ENCODE measurements around the gene PRKN.
"Not testable (repeated sequence)": the region's sequence is repeated elsewhere in the genome, so short reads cannot be mapped to it uniquely, and the experiment has no call there.

The PRKN gene

DNA sequence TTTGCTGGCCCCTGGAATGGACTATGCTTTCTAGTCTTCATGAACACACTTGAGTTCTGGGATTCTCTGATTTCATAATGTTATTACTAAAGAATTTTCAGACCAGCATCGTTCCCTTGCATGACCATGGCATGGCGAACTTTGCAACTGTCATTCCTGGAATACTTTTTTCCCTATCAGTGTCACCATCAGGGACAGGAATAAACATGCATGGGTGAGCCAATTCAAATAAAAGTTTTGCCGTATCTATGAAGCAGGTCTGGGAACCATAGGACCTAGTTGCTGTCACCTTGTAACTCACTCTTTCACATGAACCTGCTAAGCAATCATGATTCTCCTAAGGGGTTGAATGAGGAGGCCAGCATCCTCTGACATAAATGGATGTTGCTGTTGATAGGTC, 1385.5 kb downstream of the PRKN start:
- Histone ChIP-seq H3K9me3 (ENCODE audit: control insufficient read depth in 1 of 2, low read length in 2 of 2) (no peaks in the 10 kb centered on the region), H3K4me1 (ENCODE audit: control insufficient read depth in 1 of 2, insufficient read depth in 2 of 2, low read length in 2 of 2) (no peaks in the 10 kb centered on the region), H3K36me3 (ENCODE audit: control insufficient read depth in 1 of 2, insufficient read depth in 2 of 2, low read length in 2 of 2) (no peaks in the 10 kb centered on the region), H3K27ac (ENCODE audit: low read length) (no peak overlapping the region), H3K4me3 (ENCODE audit: low read depth in 1 of 2, low read length in 2 of 2) (no peak overlapping the region), H3K27me3 (ENCODE audit: low read depth, low read length) (no peaks in the 10 kb centered on the region)

DNA sequence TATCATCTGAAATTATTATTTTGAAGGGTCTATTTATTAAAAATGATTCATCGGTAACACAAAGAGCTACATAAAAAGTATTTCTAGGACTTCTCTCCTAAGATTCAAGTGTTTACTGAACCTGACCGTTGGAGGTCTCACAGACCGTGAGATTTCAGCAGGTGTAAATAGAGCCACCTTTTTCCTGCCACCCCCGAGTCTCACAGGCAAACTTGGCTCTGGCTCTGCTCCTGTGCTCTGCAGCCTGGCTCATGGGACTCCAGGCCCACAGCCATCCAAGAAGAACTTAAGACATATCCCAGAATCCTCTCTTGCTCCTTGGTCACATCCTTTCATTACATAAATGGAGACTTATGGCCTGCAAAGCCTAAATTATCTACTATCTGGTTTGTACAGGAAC, 1385.9 kb downstream of the PRKN start:
- Histone ChIP-seq H3K27me3 (ENCODE audit: low read depth, low read length) (no peaks in the 10 kb centered on the region), H3K36me3 (ENCODE audit: control insufficient read depth in 1 of 2, insufficient read depth in 2 of 2, low read length in 2 of 2) (no peaks in the 10 kb centered on the region), H3K9me3 (ENCODE audit: control insufficient read depth in 1 of 2, low read length in 2 of 2) (no peaks in the 10 kb centered on the region), H3K4me3 (ENCODE audit: low read depth in 1 of 2, low read length in 2 of 2) (no peak overlapping the region), H3K4me1 (ENCODE audit: control insufficient read depth in 1 of 2, insufficient read depth in 2 of 2, low read length in 2 of 2) (no peaks in the 10 kb centered on the region), H3K27ac (ENCODE audit: low read length) (no peak overlapping the region)

DNA sequence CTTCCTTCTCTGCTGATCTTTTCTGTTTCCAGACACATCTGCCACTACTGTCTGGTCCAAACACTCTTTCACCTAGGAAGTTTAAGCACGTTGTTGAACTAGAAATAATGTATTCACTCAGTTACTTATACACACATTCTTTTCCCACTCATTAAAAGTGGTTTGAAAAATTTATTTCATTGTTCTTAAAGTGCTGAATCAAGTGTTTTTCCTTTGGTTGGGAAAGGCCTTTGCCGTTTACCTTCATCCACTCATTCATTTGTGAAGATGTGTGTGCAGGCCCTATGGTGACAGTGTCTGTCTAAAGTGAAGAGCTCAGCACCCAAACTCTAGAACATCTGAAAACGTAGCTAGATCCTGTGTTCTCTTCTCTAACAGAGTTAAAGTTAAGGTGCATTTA, 1389.6 kb downstream of the PRKN start:
- Histone ChIP-seq H3K36me3 (ENCODE audit: control insufficient read depth in 1 of 2, insufficient read depth in 2 of 2, low read length in 2 of 2) (no peaks in the 10 kb centered on the region), H3K4me3 (ENCODE audit: low read depth in 1 of 2, low read length in 2 of 2) (no peak overlapping the region), H3K4me1 (ENCODE audit: control insufficient read depth in 1 of 2, insufficient read depth in 2 of 2, low read length in 2 of 2) (no peaks in the 10 kb centered on the region), H3K27me3 (ENCODE audit: low read depth, low read length) (no peaks in the 10 kb centered on the region), H3K9me3 (ENCODE audit: control insufficient read depth in 1 of 2, low read length in 2 of 2) (no peaks in the 10 kb centered on the region), H3K27ac (ENCODE audit: low read length) (no peak overlapping the region)

DNA sequence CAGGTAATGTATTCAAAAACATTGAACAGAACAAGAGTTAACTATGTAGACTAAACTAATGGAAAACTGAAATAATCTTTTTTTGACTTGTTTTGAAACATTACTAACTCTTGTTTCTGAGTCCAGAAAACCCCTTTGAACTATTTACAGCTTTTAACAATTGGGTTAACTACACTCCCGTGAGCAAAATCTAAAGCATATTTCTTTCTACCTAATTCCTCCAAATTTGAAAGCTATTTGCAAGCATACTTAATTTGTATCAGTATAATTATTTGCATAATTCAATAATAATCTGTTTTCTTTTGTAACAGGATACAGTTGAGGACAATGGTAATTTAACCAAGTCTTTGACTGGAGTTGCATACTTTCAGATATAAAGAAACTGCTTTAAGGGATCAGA, 1391.1 kb downstream of the PRKN start:
- H3K4me1 ChIP-seq (ENCODE audit: control insufficient read depth in 1 of 2, insufficient read depth in 2 of 2, low read length in 2 of 2): no peaks in the 10 kb centered on the region
- no peak overlapping the region for H3K27ac ChIP-seq (ENCODE audit: low read length)
- H3K4me3 ChIP-seq (ENCODE audit: low read depth in 1 of 2, low read length in 2 of 2): no peak overlapping the region
- no peaks in the 10 kb centered on the region for H3K27me3 ChIP-seq (ENCODE audit: low read depth, low read length)
- no peaks in the 10 kb centered on the region for H3K36me3 ChIP-seq (ENCODE audit: control insufficient read depth in 1 of 2, insufficient read depth in 2 of 2, low read length in 2 of 2)
- no peaks in the 10 kb centered on the region for H3K9me3 ChIP-seq (ENCODE audit: control insufficient read depth in 1 of 2, low read length in 2 of 2)

DNA sequence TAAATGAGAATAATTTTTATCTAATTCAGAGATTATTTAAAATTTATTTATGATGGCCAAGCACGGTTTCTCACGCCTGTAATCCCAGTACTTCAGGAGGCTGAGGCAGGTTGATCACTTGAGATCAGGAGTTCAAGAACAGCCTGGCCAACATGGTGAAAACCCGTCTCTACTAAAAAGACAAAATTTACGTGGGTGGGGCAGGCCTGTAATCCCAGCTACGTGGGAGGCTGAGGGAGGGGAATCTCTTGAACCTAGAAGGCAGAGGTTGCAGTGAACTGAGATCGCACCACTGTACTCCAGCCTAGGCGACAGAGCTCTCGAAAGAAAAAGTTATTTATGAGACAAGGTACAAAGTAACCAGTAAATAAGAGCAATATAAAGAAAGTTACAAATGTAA, 1394.2 kb downstream of the PRKN start:
- H3K4me3 ChIP-seq (ENCODE audit: low read depth in 1 of 2, low read length in 2 of 2): no peak overlapping the region
- no peaks in the 10 kb centered on the region for H3K4me1 ChIP-seq (ENCODE audit: control insufficient read depth in 1 of 2, insufficient read depth in 2 of 2, low read length in 2 of 2)
- H3K27me3 ChIP-seq (ENCODE audit: low read depth, low read length): no peaks in the 10 kb centered on the region
- no peaks in the 10 kb centered on the region for H3K9me3 ChIP-seq (ENCODE audit: control insufficient read depth in 1 of 2, low read length in 2 of 2)
- H3K27ac ChIP-seq (ENCODE audit: low read length): no peak overlapping the region
- no peaks in the 10 kb centered on the region for H3K36me3 ChIP-seq (ENCODE audit: control insufficient read depth in 1 of 2, insufficient read depth in 2 of 2, low read length in 2 of 2)

DNA sequence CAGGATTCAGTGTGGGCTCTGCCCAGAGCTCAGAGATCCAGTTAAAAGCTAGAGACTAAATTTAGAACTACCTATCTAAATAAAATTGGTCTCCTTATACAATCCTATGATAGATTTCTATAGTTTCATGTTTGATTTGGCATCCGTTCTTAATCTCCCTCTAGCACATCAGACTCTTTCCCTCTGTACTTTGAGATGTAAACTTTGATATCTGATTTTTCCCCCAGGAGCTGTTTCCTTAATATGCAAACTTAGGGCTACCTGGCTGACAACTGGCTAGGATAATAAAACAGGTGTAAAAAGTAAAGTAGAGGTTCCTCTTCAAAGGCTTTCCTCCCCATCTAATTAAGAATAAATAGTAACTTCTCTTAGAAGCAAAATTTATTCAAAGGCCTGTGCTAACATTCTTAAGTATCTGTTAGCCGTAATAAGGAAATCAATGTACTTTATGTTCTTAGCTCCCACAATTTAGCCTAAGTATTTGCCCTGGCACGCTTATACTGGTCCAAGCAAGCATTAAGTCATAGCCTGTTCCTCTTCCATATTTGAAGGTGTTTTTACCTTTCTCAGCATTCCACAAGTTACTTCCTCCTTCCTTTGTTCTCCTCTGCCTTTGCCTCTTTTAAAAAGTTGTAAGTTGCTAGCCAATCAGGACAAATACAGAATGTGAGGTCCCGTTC, 1396.0 kb downstream of the PRKN start:
- not testable (repeated sequence) for H3K27me3 ChIP-seq (ENCODE audit: low read depth, low read length); H3K27ac ChIP-seq (ENCODE audit: low read length); H3K4me3 ChIP-seq (ENCODE audit: low read depth in 1 of 2, low read length in 2 of 2); H3K36me3 ChIP-seq (ENCODE audit: control insufficient read depth in 1 of 2, insufficient read depth in 2 of 2, low read length in 2 of 2); H3K9me3 ChIP-seq (ENCODE audit: control insufficient read depth in 1 of 2, low read length in 2 of 2); H3K4me1 ChIP-seq (ENCODE audit: control insufficient read depth in 1 of 2, insufficient read depth in 2 of 2, low read length in 2 of 2)

DNA sequence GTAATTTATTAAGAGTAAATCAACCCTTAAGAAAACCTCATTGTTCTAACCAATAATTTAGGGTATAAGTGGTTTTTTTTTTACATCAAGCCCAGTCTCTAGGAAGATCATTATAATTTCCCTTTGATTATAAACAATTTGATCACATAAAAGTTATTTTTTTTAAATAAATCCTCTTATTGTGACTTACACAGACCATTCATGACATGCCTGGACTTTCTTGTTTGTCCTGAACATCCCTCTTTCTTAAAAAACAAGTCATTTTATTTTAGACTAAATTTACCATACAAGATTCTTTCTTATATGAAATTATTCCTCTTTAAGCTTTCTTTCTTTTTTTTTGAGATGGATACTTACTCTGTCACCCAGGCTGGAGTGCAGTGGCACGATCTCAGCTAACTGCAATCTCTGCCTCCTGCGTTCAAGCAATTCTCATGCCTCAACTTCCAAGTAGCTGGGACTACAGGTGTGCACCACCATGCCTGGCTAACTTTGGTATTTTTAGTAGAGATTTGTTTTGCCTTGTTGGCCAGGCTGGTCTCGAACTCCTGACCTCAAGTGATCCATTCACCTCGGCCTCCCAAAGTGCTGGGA, 1400.1 kb downstream of the PRKN start:
- H3K36me3 ChIP-seq (ENCODE audit: control insufficient read depth in 1 of 2, insufficient read depth in 2 of 2, low read length in 2 of 2): no peaks in the 10 kb centered on the region
- H3K27ac ChIP-seq (ENCODE audit: low read length): no peak overlapping the region
- H3K9me3 ChIP-seq (ENCODE audit: control insufficient read depth in 1 of 2, low read length in 2 of 2): no peaks in the 10 kb centered on the region
- no peaks in the 10 kb centered on the region for H3K27me3 ChIP-seq (ENCODE audit: low read depth, low read length)
- no peaks in the 10 kb centered on the region for H3K4me1 ChIP-seq (ENCODE audit: control insufficient read depth in 1 of 2, insufficient read depth in 2 of 2, low read length in 2 of 2)
- H3K4me3 ChIP-seq (ENCODE audit: low read depth in 1 of 2, low read length in 2 of 2): no peak overlapping the region

DNA sequence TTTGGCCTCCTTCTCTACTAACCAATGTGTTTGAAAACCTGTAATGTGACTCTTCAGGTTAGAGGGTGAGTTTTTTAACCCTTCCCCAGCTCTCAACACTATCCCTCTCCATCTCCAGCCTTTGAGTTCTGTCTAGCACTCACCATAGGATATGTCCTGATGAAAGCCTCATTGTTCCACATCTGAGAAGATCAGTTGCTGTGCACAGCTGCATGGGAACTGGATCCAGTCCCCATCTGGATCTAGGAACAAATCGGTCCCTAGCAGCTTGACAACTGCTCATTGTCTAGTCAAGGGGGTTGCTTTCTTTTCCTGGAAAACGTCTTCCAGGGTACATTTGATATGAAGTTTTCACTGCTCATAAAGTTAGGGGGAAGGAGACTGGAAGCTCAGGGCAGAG, 1408.3 kb downstream of the PRKN start:
- Histone ChIP-seq H3K27me3 (ENCODE audit: low read depth, low read length) (no peaks in the 10 kb centered on the region), H3K27ac (ENCODE audit: low read length) (no peak overlapping the region), H3K4me3 (ENCODE audit: low read depth in 1 of 2, low read length in 2 of 2) (no peak overlapping the region), H3K4me1 (ENCODE audit: control insufficient read depth in 1 of 2, insufficient read depth in 2 of 2, low read length in 2 of 2) (no peaks in the 10 kb centered on the region), H3K9me3 (ENCODE audit: control insufficient read depth in 1 of 2, low read length in 2 of 2) (peaks cover 0 to 4% of the 10 kb centered on the region in 2 donors), H3K36me3 (ENCODE audit: control insufficient read depth in 1 of 2, insufficient read depth in 2 of 2, low read length in 2 of 2) (no peaks in the 10 kb centered on the region)

DNA sequence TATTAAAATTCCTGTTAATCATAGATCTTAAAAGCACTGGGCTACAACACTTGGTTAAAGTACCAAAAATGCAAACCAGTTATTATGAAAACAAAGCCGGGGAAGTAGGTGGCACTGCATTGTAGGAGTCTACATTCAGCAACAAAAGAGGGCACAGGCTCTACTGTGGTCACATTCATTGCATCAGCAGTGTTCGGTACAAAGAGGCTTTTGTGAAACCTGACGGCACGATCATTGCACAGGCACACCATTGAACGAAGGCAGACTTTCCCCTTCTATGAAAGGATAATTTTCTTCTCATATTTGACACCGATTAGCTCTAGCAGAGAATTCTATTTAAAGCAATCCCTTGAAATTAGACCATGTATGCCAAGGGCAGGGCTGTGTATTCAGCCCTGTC, 1409.1 kb downstream of the PRKN start:
- no peaks in the 10 kb centered on the region for H3K36me3 ChIP-seq (ENCODE audit: control insufficient read depth in 1 of 2, insufficient read depth in 2 of 2, low read length in 2 of 2)
- peaks cover 0 to 6% of the 10 kb centered on the region in 2 donors for H3K9me3 ChIP-seq (ENCODE audit: control insufficient read depth in 1 of 2, low read length in 2 of 2)
- no peak overlapping the region for H3K4me3 ChIP-seq (ENCODE audit: low read depth in 1 of 2, low read length in 2 of 2)
- H3K4me1 ChIP-seq (ENCODE audit: control insufficient read depth in 1 of 2, insufficient read depth in 2 of 2, low read length in 2 of 2): no peaks in the 10 kb centered on the region
- no peaks in the 10 kb centered on the region for H3K27me3 ChIP-seq (ENCODE audit: low read depth, low read length)
- no peak overlapping the region for H3K27ac ChIP-seq (ENCODE audit: low read length)

DNA sequence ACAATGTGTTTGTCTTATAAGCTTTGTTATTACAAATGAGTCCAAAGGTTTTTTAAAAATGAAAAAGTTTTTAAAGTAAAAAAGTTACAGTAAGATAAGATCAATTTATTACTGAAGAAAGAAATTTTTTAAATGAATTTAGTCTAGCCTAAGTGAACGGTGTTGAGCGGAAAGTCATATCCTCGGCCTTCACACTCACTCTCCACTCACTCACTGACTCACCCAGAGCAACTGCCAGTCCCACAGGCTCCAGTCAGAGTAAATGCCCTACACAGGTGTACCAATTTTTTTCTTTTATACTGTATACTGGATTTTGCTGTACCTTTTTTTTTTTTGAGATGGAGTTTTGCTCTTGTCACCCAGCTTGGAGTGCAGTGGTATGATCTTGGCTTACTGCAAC, 1411.0 kb downstream of the PRKN start:
- Histone ChIP-seq H3K4me1 (ENCODE audit: control insufficient read depth in 1 of 2, insufficient read depth in 2 of 2, low read length in 2 of 2) (no peaks in the 10 kb centered on the region), H3K27ac (ENCODE audit: low read length) (no peak overlapping the region), H3K4me3 (ENCODE audit: low read depth in 1 of 2, low read length in 2 of 2) (no peak overlapping the region), H3K9me3 (ENCODE audit: control insufficient read depth in 1 of 2, low read length in 2 of 2) (peaks cover 0 to 6% of the 10 kb centered on the region in 2 donors), H3K36me3 (ENCODE audit: control insufficient read depth in 1 of 2, insufficient read depth in 2 of 2, low read length in 2 of 2) (no peaks in the 10 kb centered on the region), H3K27me3 (ENCODE audit: low read depth, low read length) (no peaks in the 10 kb centered on the region)

DNA sequence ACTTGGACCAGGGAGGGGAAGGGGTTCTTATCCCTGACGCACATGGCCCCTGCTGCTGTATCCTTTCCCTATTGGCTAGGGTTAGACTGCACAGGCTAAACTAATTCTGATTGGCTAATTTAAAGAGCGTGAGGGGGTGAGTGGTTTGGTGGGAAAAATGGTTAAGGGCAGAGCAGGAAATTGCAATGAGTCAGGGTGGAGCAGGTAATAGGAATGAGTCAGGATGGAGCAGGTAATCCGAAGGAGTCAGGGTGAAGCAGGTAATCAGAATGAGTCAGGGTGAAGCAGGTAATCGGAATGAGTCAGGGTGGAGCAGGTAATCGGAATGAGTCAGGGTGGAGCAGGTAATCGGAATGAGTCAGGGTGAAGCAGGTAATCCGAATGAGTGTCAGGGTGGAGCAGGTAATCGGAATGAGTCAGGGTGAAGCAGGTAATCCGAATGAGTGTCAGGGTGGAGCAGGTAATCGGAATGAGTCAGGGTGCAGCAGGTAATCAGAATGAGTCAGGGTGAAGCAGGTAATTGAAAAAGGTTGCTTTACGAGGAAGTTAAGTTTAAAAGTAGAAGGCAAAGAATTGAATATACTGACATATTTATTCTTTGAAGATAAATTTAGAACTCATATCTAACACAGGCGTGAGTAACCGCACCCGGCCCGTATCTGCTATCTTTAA, 1412.2 kb downstream of the PRKN start:
- H3K27ac ChIP-seq (ENCODE audit: low read length); H3K9me3 ChIP-seq (ENCODE audit: control insufficient read depth in 1 of 2, low read length in 2 of 2); H3K4me1 ChIP-seq (ENCODE audit: control insufficient read depth in 1 of 2, insufficient read depth in 2 of 2, low read length in 2 of 2); H3K27me3 ChIP-seq (ENCODE audit: low read depth, low read length); H3K4me3 ChIP-seq (ENCODE audit: low read depth in 1 of 2, low read length in 2 of 2); H3K36me3 ChIP-seq (ENCODE audit: control insufficient read depth in 1 of 2, insufficient read depth in 2 of 2, low read length in 2 of 2): not testable (repeated sequence)
